Keratinocyte (primary cell): Measurements from ENCODE around the gene AGAP1. TPM values are rescaled to one million over a fixed set of nuclear protein-coding genes. Genes with fewer than 3 reads are reported as not detected.

Source experiments
- DNase-seq: peaks from one replicate; pipeline ENCODE4 v3.0.0-alpha.2; 2011; ENCODE audit warnings: low read depth, missing footprints, low spot score
- FAIRE-seq: peaks from 2 replicates; lab custom pipeline; 2011; peaks lifted over from hg19 to GRCh38; lab: Jason Lieb, UNC
- H2AFZ ChIP-seq: 2 replicates; pipeline ENCODE4 v1.6.0; 2012; ENCODE audit warnings: low read length, control low read depth, inconsistent platforms; ENCODE audit not compliant: control insufficient read depth
- H3K27ac ChIP-seq: 2 replicates; pipeline ENCODE4 v1.5.1; 2011; ENCODE audit warnings: low read length; ENCODE audit not compliant: control insufficient read depth, insufficient read depth
- H3K27me3 ChIP-seq: 3 replicates; pipeline ENCODE4 v1.6.0; 2011; ENCODE audit warnings: low read length; ENCODE audit not compliant: control insufficient read depth, insufficient read depth; ENCODE audit errors: extremely low read depth
- H3K36me3 ChIP-seq, 2 experiments: 2 replicates in 1 of 2; 3 replicates in 1 of 2; pipeline ENCODE4 v1.5.1; 2011; ENCODE audit warnings: low read length in 2 of 2, mild to moderate bottlenecking in 1 of 2; ENCODE audit not compliant: control insufficient read depth in 2 of 2, insufficient read depth in 2 of 2; ENCODE audit errors: extremely low read depth in 1 of 2
- H3K4me1 ChIP-seq: 3 replicates; pipeline ENCODE4 v1.5.1; 2011; ENCODE audit warnings: low read length; ENCODE audit not compliant: control insufficient read depth, insufficient read depth; ENCODE audit errors: extremely low read depth
- H3K4me2 ChIP-seq: 3 replicates; pipeline ENCODE4 v1.6.0; 2011; ENCODE audit warnings: low read depth, low read length; ENCODE audit not compliant: control insufficient read depth, insufficient read depth; ENCODE audit errors: extremely low read depth
- H3K4me3 ChIP-seq, 3 experiments: fragments of 200-600 bp in 1 of 3; sonication (generic) in 1 of 3; 2 replicates in 2 of 3; 3 replicates in 1 of 3; pipeline ENCODE4 v1.5.1; 2011 to 2016; ENCODE audit warnings: low read length in 3 of 3, mild to moderate bottlenecking in 3 of 3, control low read depth in 2 of 3, inconsistent platforms in 1 of 3, low read depth in 1 of 3, mixed read lengths in 1 of 3, mixed run types in 1 of 3, moderate library complexity in 1 of 3; ENCODE audit not compliant: control insufficient read depth in 2 of 3, insufficient read depth in 2 of 3; ENCODE audit errors: extremely low read depth in 1 of 3
- H3K79me2 ChIP-seq: 2 replicates; pipeline ENCODE4 v1.6.0; 2012; ENCODE audit warnings: low read length; ENCODE audit not compliant: control insufficient read depth, insufficient read depth
- H3K9ac ChIP-seq: 3 replicates; pipeline ENCODE4 v1.6.0; 2011; ENCODE audit warnings: low read length; ENCODE audit not compliant: control insufficient read depth, insufficient read depth; ENCODE audit errors: extremely low read depth
- H3K9me1 ChIP-seq: 3 replicates; pipeline ENCODE4 v1.6.0; 2011; ENCODE audit warnings: low read length; ENCODE audit not compliant: control insufficient read depth, insufficient read depth; ENCODE audit errors: extremely low read depth
- H3K9me3 ChIP-seq: 2 replicates; pipeline ENCODE4 v1.5.1; 2012; ENCODE audit warnings: low read depth, low read length; ENCODE audit not compliant: control insufficient read depth
- H4K20me1 ChIP-seq: 3 replicates; pipeline ENCODE4 v1.6.0; 2011; ENCODE audit warnings: low read length; ENCODE audit not compliant: control insufficient read depth, insufficient read depth; ENCODE audit errors: extremely low read depth
- CTCF ChIP-seq, 3 experiments: IDR thresholded peaks in 1 of 3; conservative IDR thresholded peaks in 1 of 3; optimal IDR thresholded peaks in 1 of 3; 2 replicates in 2 of 3; 3 replicates in 1 of 3; pipeline versions ENCODE3 to v1.5.1; 2011; ENCODE audit warnings: low read length in 3 of 3, mild to moderate bottlenecking in 3 of 3, moderate library complexity in 2 of 3, control low read depth in 1 of 3, inconsistent platforms in 1 of 3; ENCODE audit not compliant: insufficient read depth in 2 of 3; ENCODE audit errors: extremely low read depth in 1 of 3
- EZH2 ChIP-seq: IDR thresholded peaks from one replicate; pipeline ENCODE4 v1.6.1; 2012; ENCODE audit warnings: inconsistent platforms, mild to moderate bottlenecking, low read length, moderate library complexity
- dilution Hi-C: fragments of 300-500 bp; cut with MboI; formaldehyde crosslinking; loops from one replicate; pipeline ENCODE4 v1.7.0; 2020; ENCODE audit warnings: low sequenced_read_pairs; ENCODE audit not compliant: extremely low pct_ligation_motif_present
- polyA plus RNA-seq, 5 experiments: library from polyadenylated mRNA; depleted of rRNA in 3 of 5; stranded (reverse) in 3 of 5; stranded (forward) in 1 of 5; unstranded in 1 of 5; fragments of >200 nt; gene quantifications; 1 replicate in 1 of 5; 2 replicates in 3 of 5; 3 replicates in 1 of 5; pipeline versions ENCODE4 v1.2.1 to v1.2.3, GENCODE V29; 2011 to 2012; ENCODE audit warnings: missing spikeins in 2 of 5, low read depth in 1 of 5, low replicate concordance in 1 of 5

Gene AGAP1
- polyA plus RNA-seq, 1 donor (not counting 4 experiments of a cell fraction or from before 2014, with no cell fraction given), result 12.6 TPM

GRCh38 chr2:235960716-235961640, 467.1 kb downstream of the AGAP1 start:
- no peak overlapping the region for H2AFZ ChIP-seq
- H3K27ac ChIP-seq, result no peak overlapping the region
- no peak for FAIRE-seq
- dilution Hi-C loops, result no loop called here
- no peaks in the 10 kb centered on the region for H3K36me3 ChIP-seq
- no peaks in the 10 kb centered on the region for H3K79me2 ChIP-seq
- H3K4me1 ChIP-seq, result no peaks in the 10 kb centered on the region
- no peak overlapping the region for H3K4me2 ChIP-seq
- H3K9me3 ChIP-seq, result no peaks in the 10 kb centered on the region
- no peak for TF ChIP-seq EZH2
- no peak for TF ChIP-seq CTCF (optimal IDR thresholded peaks at IDR 0.05 in 1 of 3, IDR thresholded peaks at IDR 0.05 in 1 of 3, conservative IDR thresholded peaks at IDR 0.05 in 1 of 3; ENCODE audit: extremely low read depth in 1 of 3, insufficient read depth in 2 of 3, low read length in 3 of 3)
- no peaks in the 10 kb centered on the region for H3K27me3 ChIP-seq
- no peaks in the 10 kb centered on the region for H4K20me1 ChIP-seq
- no peak overlapping the region for H3K9ac ChIP-seq
- no peak for DNase-seq
- H3K9me1 ChIP-seq, result no peaks in the 10 kb centered on the region
- H3K4me3 ChIP-seq, result no peak overlapping the region

DNA sequence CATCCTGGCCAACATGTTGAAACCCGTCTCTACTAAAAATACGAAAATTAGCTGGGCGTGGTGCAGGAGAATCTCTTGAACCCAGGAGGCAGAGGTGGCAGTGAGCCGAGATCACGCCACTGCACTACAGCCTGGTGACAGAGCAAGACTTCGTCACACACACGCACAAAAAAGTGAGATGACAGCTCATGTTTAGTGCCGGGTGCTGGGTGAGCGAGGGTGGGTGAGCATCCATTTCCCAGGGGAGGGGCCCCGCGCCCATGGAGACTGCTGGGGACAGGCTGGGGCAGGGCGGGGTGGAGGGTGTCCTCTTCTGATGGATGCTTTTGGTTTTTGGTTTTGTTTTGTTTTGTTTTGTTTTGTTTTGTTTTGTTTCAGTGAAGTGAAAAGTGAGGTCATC, 467.9 kb downstream of the AGAP1 start:
- FAIRE-seq, result no peak
- H3K27me3 ChIP-seq, result no peaks in the 10 kb centered on the region
- no peaks in the 10 kb centered on the region for H3K36me3 ChIP-seq
- H3K4me3 ChIP-seq, result no peak overlapping the region
- no peaks in the 10 kb centered on the region for H3K9me3 ChIP-seq
- H3K27ac ChIP-seq, result no peak overlapping the region
- TF ChIP-seq EZH2 (no peak), CTCF (optimal IDR thresholded peaks at IDR 0.05 in 1 of 3, IDR thresholded peaks at IDR 0.05 in 1 of 3, conservative IDR thresholded peaks at IDR 0.05 in 1 of 3; ENCODE audit: extremely low read depth in 1 of 3, insufficient read depth in 2 of 3, low read length in 3 of 3) (no peak)
- no peaks in the 10 kb centered on the region for H3K4me1 ChIP-seq
- H3K9ac ChIP-seq, result no peak overlapping the region
- dilution Hi-C loops, result no loop called here
- no peaks in the 10 kb centered on the region for H4K20me1 ChIP-seq
- H3K9me1 ChIP-seq, result no peaks in the 10 kb centered on the region
- no peak overlapping the region for H3K4me2 ChIP-seq
- DNase-seq, result no peak
- no peaks in the 10 kb centered on the region for H3K79me2 ChIP-seq
- H2AFZ ChIP-seq, result no peak overlapping the region
